ENCODE results near the gene POLE. TPM values are rescaled to one million over a fixed set of nuclear protein-coding genes. Genes with fewer than 3 reads are reported as not detected.

Gene POLE
- total and polyA plus RNA-seq, 2 experiments from 2014 or later, result 26.6 to 34.2 TPM

- no peaks in the 10 kb centered on the region for H4K20me1 ChIP-seq (ENCODE audit: insufficient read depth, poor library complexity, severe bottlenecking)
- no peak overlapping the region for H3K27ac ChIP-seq
- H3K27me3 ChIP-seq, result no peaks in the 10 kb centered on the region
- no peak overlapping the region for H3K4me2 ChIP-seq
- DNase-seq (ENCODE audit: low spot score), result no peak
- H3K9me2 ChIP-seq (replicated peaks; ENCODE audit: insufficient read depth), result no peaks in the 10 kb centered on the region
- no peaks in the 10 kb centered on the region for H3K9me3 ChIP-seq (ENCODE audit: low read depth)
- H3K4me1 ChIP-seq (ENCODE audit: insufficient read depth), result no peaks in the 10 kb centered on the region
- no peaks in the 10 kb centered on the region for H3K79me2 ChIP-seq
- TF ChIP-seq EZH2 (IDR thresholded peaks at IDR 0.05; ENCODE audit: borderline replicate concordance) (no peak), EZH2phosphoT487 (IDR thresholded peaks at IDR 0.05; ENCODE audit: low read depth, severe bottlenecking, unreplicated experiment) (no peak), CTCF (IDR thresholded peaks at IDR 0.05; ENCODE audit: poor library complexity) (no peak)
- 92% methylated on average over 12 of the region's 12 CpGs for WGBS (ENCODE audit: low lambda C conversion rate, missing lambda C conversion rate)
- H3K4me3 ChIP-seq, result no peak overlapping the region
- no peaks in the 10 kb centered on the region for H3K36me3 ChIP-seq (replicated peaks; ENCODE audit: insufficient read depth, low read depth)
- H2AFZ ChIP-seq, result no peak overlapping the region
Observed at GRCh38 chr12:132639956-132640520, 47.1 kb downstream of the POLE start.

- 79% methylated on average over 25 of the region's 25 CpGs for WGBS (ENCODE audit: low lambda C conversion rate, missing lambda C conversion rate)
- no peak for TF ChIP-seq EZH2 (IDR thresholded peaks at IDR 0.05; ENCODE audit: borderline replicate concordance)
- TF ChIP-seq EZH2phosphoT487 (IDR thresholded peaks at IDR 0.05; ENCODE audit: low read depth, severe bottlenecking, unreplicated experiment), result no peak
- TF ChIP-seq CTCF (IDR thresholded peaks at IDR 0.05; ENCODE audit: poor library complexity), result peak; percentile 63
- H3K9me3 ChIP-seq (ENCODE audit: low read depth), result no peaks in the 10 kb centered on the region
- H3K27ac ChIP-seq, result peak overlapping the region; percentile 47
- no peak overlapping the region for H2AFZ ChIP-seq
- H3K4me3 ChIP-seq, result no peak overlapping the region
- no peaks in the 10 kb centered on the region for H3K9me2 ChIP-seq (replicated peaks; ENCODE audit: insufficient read depth)
- H3K36me3 ChIP-seq (replicated peaks; ENCODE audit: insufficient read depth, low read depth), result no peaks in the 10 kb centered on the region
- no peaks in the 10 kb centered on the region for H3K79me2 ChIP-seq
- peak; percentile 84 for DNase-seq (ENCODE audit: low spot score)
- no peaks in the 10 kb centered on the region for H3K4me1 ChIP-seq (ENCODE audit: insufficient read depth)
- H3K4me2 ChIP-seq, result no peak overlapping the region
- H4K20me1 ChIP-seq (ENCODE audit: insufficient read depth, poor library complexity, severe bottlenecking), result no peaks in the 10 kb centered on the region
- H3K27me3 ChIP-seq, result no peaks in the 10 kb centered on the region
Observed at GRCh38 chr12:132638541-132639408, 48.4 kb downstream of the POLE start.

- Histone ChIP-seq H3K27ac (peak overlapping the region; percentile 14), H3K36me3 (replicated peaks; ENCODE audit: insufficient read depth, low read depth) (no peaks in the 10 kb centered on the region), H3K9me3 (ENCODE audit: low read depth) (no peaks in the 10 kb centered on the region)
Observed at GRCh38 chr12:132637811-132638210, 49.3 kb downstream of the POLE start.

More at GRCh38 chr12:132637811-132638210, 49.3 kb downstream of the POLE start:
- H2AFZ ChIP-seq, result no peak overlapping the region
- H3K79me2 ChIP-seq, result no peaks in the 10 kb centered on the region
- WGBS (ENCODE audit: low lambda C conversion rate, missing lambda C conversion rate), result 91% methylated on average over 18 of the region's 18 CpGs
- H3K4me2 ChIP-seq, result peak overlapping the region; percentile 7
- no peak overlapping the region for H3K4me3 ChIP-seq
- no peaks in the 10 kb centered on the region for H3K4me1 ChIP-seq (ENCODE audit: insufficient read depth)
- DNase-seq (ENCODE audit: low spot score), result no peak
- TF ChIP-seq CTCF (IDR thresholded peaks at IDR 0.05; ENCODE audit: poor library complexity) (no peak), EZH2phosphoT487 (IDR thresholded peaks at IDR 0.05; ENCODE audit: low read depth, severe bottlenecking, unreplicated experiment) (no peak), EZH2 (IDR thresholded peaks at IDR 0.05; ENCODE audit: borderline replicate concordance) (no peak)
- H3K27me3 ChIP-seq, result no peaks in the 10 kb centered on the region
- no peaks in the 10 kb centered on the region for H4K20me1 ChIP-seq (ENCODE audit: insufficient read depth, poor library complexity, severe bottlenecking)
- no peaks in the 10 kb centered on the region for H3K9me2 ChIP-seq (replicated peaks; ENCODE audit: insufficient read depth)

All from hepatocyte (in vitro differentiated cells).